Mesodermal cell (in vitro differentiated cells): ENCODE measurements around the gene DFFB.
A peak's percentile ranks its signal among the peaks of the same experiment; 100 is the strongest.

ENCODE experiments used
- H3K27ac ChIP-seq: 2 replicates; pipeline ENCODE4 v1.7.0; 2013; ENCODE audit warnings: mild to moderate bottlenecking, low read depth, low read length, moderate library complexity; ENCODE audit not compliant: severe bottlenecking
- H3K36me3 ChIP-seq: 2 replicates; pipeline ENCODE4 v1.7.1; 2013; ENCODE audit warnings: mild to moderate bottlenecking, low read length, moderate library complexity; ENCODE audit not compliant: control insufficient read depth, insufficient read depth
- H3K4me1 ChIP-seq: one replicate; pipeline ENCODE4 v1.7.1; 2013; ENCODE audit warnings: mild to moderate bottlenecking, low read length; ENCODE audit not compliant: insufficient read depth, control insufficient read depth, poor library complexity, severe bottlenecking
- H3K4me3 ChIP-seq: 2 replicates; pipeline ENCODE4 v1.7.0; 2013; ENCODE audit warnings: low read length, control low read depth, mild to moderate bottlenecking; ENCODE audit not compliant: insufficient read depth, poor library complexity, severe bottlenecking; ENCODE audit errors: extremely low read depth
- H3K9me3 ChIP-seq: 2 replicates; pipeline ENCODE4 v1.7.1; 2013; ENCODE audit warnings: mild to moderate bottlenecking, low read length, moderate library complexity; ENCODE audit not compliant: control insufficient read depth
- WGBS, 2 experiments: methylation state at CpG; one replicate each; pipeline ENCODE4 v1.1.5; 2013; ENCODE audit warnings: missing lambda C conversion rate in 2 of 2; ENCODE audit not compliant: insufficient coverage in 2 of 2; 5-methylcytosine and 5-hydroxymethylcytosine counted together

The DFFB gene

GRCh38 chr1:3851292-3851691 is 6.0 kb upstream of the DFFB start:
- no peaks in the 10 kb centered on the region for H3K4me1 ChIP-seq
- H3K27ac ChIP-seq, result no peak overlapping the region
- H3K4me3 ChIP-seq, result no peak overlapping the region
- H3K9me3 ChIP-seq, result no peaks in the 10 kb centered on the region
- 98 to 100% methylated on average over 1 to 6 of the region's 6 CpGs for WGBS, 2 experiments
- peaks cover 38% of the 10 kb centered on the region for H3K36me3 ChIP-seq

GRCh38 chr1:3852091-3852490 is 5.2 kb upstream of the DFFB start:
- Histone ChIP-seq H3K4me1 (no peaks in the 10 kb centered on the region), H3K36me3 (peaks cover 31% of the 10 kb centered on the region), H3K27ac (no peak overlapping the region), H3K4me3 (no peak overlapping the region), H3K9me3 (no peaks in the 10 kb centered on the region)
- WGBS, 2 experiments, result 91% methylated on average over 9 to 12 of the region's 12 CpGs

GRCh38 chr1:3852711-3853485 is 4.4 kb upstream of the DFFB start:
- peaks cover 24% of the 10 kb centered on the region for H3K36me3 ChIP-seq
- WGBS, 2 experiments, result 79 to 80% methylated on average over 11 to 13 of the region's 15 CpGs
- no peaks in the 10 kb centered on the region for H3K9me3 ChIP-seq
- H3K4me3 ChIP-seq, result no peak overlapping the region
- H3K27ac ChIP-seq, result no peak overlapping the region
- peaks cover 3% of the 10 kb centered on the region for H3K4me1 ChIP-seq

- H3K9me3 ChIP-seq, result no peaks in the 10 kb centered on the region
- no peak overlapping the region for H3K27ac ChIP-seq
- peaks cover 3% of the 10 kb centered on the region for H3K4me1 ChIP-seq
- WGBS, 2 experiments, result 22 to 26% methylated on average over 14 to 17 of the region's 21 CpGs
- H3K4me3 ChIP-seq, result peak overlapping the region; percentile 68
- no peaks in the 10 kb centered on the region for H3K36me3 ChIP-seq
These were observed 484 bp downstream of the DFFB start for GRCh38 chr1:3857791-3858129.

GRCh38 chr1:3858231-3858981 is 1.1 kb downstream of the DFFB start:
- Histone ChIP-seq H3K9me3 (no peaks in the 10 kb centered on the region), H3K27ac (no peak overlapping the region), H3K36me3 (no peaks in the 10 kb centered on the region), H3K4me3 (peak overlapping the region; percentile 68), H3K4me1 (peaks cover 3% of the 10 kb centered on the region)
- WGBS, 2 experiments, result 79 to 83% methylated on average over 26 to 33 of the region's 34 CpGs

- Histone ChIP-seq H3K4me1 (no peaks in the 10 kb centered on the region), H3K9me3 (no peaks in the 10 kb centered on the region), H3K36me3 (no peaks in the 10 kb centered on the region), H3K27ac (no peak overlapping the region), H3K4me3 (no peak overlapping the region)
- WGBS, 2 experiments, result 87 to 88% methylated on average over 9 to 11 of the region's 12 CpGs
These were observed 6.1 kb downstream of the DFFB start for GRCh38 chr1:3863231-3863935.

- no peak overlapping the region for H3K27ac ChIP-seq
- H3K9me3 ChIP-seq, result no peaks in the 10 kb centered on the region
- no peaks in the 10 kb centered on the region for H3K36me3 ChIP-seq
- H3K4me1 ChIP-seq, result no peaks in the 10 kb centered on the region
- no peak overlapping the region for H3K4me3 ChIP-seq
- 100% methylated on average over 2 of the region's 6 CpGs for WGBS, 2 experiments
These were observed 7.6 kb downstream of the DFFB start for GRCh38 chr1:3864884-3865283.

- H3K9me3 ChIP-seq, result no peaks in the 10 kb centered on the region
- no peaks in the 10 kb centered on the region for H3K4me1 ChIP-seq
- H3K4me3 ChIP-seq, result no peak overlapping the region
- H3K36me3 ChIP-seq, result no peaks in the 10 kb centered on the region
- no peak overlapping the region for H3K27ac ChIP-seq
- 90% methylated on average over 15 to 16 of the region's 18 CpGs for WGBS, 2 experiments
These were observed 8.4 kb downstream of the DFFB start for GRCh38 chr1:3865606-3866160.

- H3K27ac ChIP-seq, result no peak overlapping the region
- 74 to 83% methylated on average over 11 to 12 of the region's 13 CpGs for WGBS, 2 experiments
- H3K9me3 ChIP-seq, result no peaks in the 10 kb centered on the region
- no peak overlapping the region for H3K4me3 ChIP-seq
- peaks cover 9% of the 10 kb centered on the region for H3K36me3 ChIP-seq
- H3K4me1 ChIP-seq, result no peaks in the 10 kb centered on the region
These were observed 11.3 kb downstream of the DFFB start for GRCh38 chr1:3868464-3869006.

- peaks cover 13% of the 10 kb centered on the region for H3K36me3 ChIP-seq
- H3K4me3 ChIP-seq, result no peak overlapping the region
- 77 to 84% methylated on average over 16 to 17 of the region's 18 CpGs for WGBS, 2 experiments
- H3K4me1 ChIP-seq, result no peaks in the 10 kb centered on the region
- no peaks in the 10 kb centered on the region for H3K9me3 ChIP-seq
- H3K27ac ChIP-seq, result no peak overlapping the region
These were observed 12.6 kb downstream of the DFFB start for GRCh38 chr1:3869751-3870301.
